DMS 273 treated with DMSO at 0.1 percent for 48 hours (cell line): ENCODE data around the gene PLCH1.

ENCODE experiments used
- DNase-seq: peaks from one replicate; lab custom pipeline; 2025; lab: John Stamatoyannopoulos, UW

Gene PLCH1

DNA sequence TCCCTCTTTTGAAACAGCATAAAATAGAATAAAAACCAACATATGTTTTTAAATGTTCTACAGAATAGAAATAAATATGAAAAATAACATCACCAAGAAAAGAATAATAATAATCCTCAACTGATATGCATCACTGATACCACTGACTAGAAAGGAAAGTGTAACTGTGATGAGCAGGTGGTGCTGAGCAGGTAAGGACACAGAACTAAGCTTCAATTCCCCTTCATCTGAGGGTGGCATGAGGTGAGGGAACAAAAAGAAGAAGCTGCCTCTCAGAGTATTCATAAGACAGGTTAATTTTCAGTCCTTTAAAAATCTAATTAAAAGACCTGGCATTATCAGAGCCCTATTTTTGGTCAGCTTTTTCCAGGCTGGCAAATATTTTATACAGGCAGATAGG is 216.3 kb downstream of the PLCH1 start:
- no peak for DNase-seq

DNA sequence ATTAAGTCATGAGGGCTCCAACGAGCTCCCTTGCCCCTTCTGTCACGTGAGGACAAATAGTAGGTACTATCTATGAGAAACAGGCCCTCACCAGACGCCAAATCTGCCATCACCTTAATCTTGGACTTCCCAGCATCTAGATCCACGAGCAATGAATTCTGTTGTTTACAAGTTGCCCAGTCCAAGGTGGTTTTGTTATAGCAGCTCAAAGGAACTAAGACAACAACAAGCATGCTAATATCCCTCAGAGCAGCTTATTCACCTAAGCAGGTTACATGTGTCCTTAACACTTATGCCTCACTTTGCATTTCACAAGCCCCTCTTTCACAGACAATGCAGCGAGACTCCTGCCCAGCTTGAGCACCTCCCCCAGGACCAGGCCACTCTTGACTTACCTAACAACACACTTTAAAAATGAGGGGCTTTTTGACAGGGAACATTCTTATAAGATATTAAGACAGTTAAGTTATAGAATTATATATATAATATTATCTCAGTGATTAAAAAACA is 219.5 kb downstream of the PLCH1 start:
- no peak for DNase-seq

DNA sequence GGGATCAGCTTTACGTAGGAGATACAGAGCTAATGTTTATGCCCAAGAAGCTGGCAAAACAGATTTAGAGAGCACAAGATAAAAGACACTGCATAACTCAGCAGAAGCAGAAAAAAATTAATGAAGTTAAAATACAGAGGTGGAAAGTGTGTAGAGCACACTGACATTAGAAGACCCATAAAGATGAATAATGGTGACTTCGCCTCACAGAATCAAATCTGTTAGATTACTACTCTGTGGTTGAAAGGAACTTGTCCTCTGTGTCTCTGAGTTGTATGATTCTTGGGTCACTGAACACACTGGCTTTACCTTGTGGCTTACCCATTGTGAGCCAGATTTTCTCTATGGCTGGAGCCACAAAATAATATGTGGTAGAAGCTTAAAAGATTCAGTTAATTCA is 224.4 kb downstream of the PLCH1 start:
- DNase-seq: no peak

DNA sequence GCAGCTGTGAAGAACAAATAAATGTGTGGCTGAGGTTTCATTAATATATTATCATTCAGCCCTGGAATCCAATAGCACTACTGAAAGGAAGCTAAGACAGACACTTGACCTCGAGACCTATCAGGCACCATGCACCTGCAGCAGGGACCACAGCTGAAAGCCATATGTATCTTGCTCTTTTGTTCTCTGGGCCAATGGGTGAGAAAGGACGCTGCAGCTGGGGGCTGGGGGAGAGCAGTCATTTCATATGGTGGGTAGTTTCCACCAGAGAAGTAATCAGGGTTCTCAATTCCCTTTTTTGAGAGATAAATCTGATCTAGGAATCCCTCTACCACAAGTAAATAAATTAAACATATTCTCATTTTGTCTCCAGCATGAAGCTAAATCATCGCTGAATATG is 225.8 kb downstream of the PLCH1 start:
- DNase-seq: no peak

DNA sequence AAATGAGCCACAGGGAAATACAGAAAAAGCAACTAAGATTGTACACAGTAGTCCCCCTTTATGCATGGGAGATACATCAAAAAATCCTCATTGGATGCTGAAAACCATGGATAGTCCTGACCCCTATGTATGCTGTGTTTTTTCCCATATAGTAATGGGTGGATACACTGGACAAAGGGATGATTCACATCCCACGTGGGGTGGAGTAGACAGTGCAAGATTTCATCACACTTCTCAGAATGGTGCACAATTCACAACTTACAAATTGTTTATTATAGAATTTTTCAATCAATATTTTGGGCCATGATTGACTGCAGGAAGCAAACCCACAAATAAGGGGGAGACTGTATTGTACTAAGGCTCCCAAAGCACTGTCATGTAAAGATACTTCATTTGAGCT is 227.0 kb downstream of the PLCH1 start:
- DNase-seq: no peak

DNA sequence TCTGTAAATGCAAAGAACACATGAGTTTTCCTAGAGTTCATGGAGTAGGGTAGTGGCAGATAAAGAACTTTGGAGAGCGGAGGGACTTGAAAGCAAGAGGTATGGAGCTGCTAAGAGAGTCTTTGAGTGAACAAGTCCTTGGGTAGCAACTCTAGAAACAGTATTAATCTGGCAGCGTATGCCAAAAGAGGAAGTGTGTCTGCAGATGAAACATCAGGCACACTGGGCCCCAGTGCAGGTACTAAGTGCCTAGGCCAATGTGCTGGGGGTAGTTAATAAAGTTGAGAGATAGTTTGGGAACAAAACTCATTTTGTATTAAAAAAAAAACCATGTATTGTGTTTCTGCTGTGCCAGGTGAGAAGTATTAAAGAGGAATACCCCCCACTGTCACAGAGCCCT is 228.4 kb downstream of the PLCH1 start:
- DNase-seq: no peak

DNA sequence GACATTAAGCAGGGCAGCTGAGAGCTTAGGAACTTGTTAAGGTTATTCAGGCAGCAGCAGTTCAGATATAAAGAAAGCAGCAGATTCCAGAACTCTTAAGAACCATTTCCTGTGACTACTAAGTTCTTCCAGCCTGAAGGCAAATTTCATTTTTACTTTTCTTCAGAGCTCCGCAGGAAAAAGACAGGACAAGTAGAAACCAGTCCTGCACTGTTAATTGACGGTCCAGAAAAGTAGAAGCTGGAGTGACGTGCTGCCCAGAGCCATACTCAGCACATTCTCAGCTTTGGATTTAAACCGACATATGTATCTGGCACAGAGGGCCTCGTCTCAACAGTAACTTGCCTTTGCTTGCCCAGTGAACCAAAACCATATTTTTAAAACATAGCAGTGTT is 232.0 kb downstream of the PLCH1 start:
- no peak for DNase-seq

DNA sequence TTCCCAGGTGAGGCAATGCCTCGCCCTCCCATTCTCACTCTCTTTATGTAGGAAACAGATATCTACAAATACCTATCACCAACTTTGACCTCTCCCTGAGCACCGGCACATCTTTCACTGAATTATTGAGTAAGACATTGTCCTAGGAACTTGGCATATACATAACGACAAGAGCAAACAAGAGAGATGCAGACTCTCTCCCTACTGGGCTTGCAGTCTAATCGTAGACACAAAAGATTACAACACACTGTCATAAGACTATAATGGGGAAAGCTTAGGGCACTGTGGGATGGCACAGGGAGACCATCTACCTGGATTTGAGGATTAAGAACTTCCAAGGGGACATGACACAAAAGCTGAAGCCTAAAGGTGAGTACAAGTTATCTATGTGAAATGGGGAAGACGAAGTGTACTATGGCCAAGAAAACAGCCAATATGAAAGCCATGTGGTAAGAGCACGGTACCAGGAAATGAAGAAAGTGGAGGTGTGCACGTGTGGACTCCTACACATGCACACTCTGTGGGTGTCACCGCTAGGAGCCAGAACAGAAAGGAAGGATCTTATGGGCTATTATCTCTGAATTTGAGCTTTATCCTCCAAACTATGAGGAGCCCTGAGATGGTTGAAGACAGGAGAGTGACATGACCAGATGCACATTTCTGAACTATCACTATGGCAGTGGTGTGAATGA is 232.6 kb downstream of the PLCH1 start:
- DNase-seq: no peak

DNA sequence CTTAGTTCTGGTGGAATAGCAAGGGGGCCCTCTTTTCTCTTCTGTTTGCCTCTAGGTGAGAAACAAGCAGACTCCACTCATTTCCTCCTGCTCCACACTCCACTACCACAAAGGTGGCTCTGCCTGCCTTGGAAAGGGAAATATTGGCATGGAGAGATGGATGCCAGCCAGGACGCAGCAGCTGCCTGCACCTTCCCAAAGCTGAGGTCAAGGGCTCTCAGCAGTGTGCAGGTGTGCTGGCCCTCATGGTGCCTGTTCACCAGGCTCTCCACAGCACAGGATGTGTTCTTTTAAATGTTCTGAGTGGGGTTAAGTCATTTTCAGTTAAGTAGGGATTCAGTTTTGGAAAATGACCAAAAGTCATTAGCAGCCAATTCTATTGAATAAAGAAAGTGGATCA is 240.2 kb downstream of the PLCH1 start:
- DNase-seq: no peak

DNA sequence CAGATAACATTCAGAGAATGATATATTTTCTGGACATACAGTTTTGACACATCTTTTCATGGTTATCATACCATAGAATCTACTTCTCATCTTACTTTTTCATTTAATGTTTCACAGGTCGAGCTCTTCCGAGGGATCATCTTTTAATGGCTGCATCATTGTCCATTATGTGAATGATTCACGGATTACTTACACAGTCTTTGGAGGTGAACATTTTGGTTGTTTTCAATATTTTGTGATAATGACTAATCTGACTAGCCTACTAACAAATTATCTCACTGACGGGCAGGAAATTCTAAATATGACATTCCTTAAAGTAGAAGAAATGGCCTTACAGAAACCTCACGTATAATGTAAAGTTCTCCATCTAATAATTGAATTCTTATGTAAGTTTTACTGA is 242.2 kb downstream of the PLCH1 start:
- DNase-seq: no peak

DNA sequence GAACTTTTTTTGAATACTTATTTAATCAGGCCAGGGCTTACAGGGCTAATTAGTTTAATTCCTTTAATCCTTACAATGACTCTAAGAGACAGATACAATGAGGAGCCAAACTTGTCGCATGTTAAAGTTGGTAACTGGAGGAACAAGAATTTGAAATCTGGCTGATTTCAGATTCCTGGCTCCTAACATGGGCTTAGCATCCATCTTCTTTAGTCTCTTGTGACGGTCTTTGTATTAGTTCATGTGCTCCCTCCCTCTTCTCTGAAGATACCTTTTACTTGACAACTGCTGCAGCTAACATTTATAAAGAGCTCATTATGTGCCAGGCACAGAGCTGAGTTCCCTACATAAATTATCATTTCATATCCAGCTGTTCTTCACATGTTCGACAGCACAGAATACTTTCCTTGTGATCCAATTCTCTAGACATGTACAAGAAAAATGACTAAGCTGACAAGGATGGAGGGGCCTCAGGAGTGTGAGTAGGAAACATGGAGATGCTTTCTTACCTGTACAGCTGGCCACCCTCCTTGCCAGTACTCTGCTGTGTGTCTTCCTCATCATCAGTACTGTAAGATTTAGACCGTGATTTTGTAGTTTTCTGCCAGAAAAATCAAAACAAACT is 244.6 kb downstream of the PLCH1 start:
- no peak for DNase-seq

DNA sequence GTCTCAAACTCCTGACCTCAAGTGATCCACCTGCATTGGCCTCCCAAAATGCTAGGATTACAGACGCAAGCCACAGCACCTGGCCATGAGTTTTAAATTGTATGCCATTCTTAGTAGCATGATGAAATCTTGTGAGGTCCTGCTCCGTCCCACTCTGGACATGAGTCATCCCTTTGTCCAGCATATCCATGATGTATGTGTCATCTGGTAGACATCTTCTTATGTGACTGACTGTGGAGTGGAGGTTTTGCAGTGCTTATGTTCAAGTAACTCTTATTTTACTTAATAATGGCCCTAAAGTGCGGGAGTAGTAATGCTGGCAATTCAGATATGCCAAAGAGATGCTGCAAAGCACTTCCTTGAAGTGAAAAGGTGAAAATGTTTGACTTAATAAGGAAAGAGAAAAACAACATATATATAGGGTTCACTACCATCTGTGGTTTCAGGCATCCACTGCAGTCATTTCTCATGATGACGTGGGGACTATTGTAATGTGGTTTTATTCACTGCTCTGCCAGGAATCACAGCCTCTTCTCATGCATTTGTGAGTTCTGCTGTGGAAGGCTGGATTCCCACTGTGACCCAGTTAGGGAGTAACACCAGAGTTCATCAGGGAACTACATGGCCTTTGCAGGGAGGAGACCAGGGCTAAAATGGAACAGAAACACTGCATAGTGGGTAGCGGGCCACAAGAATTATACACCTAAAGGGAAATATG is 246.8 kb downstream of the PLCH1 start:
- DNase-seq: no peak

DNA sequence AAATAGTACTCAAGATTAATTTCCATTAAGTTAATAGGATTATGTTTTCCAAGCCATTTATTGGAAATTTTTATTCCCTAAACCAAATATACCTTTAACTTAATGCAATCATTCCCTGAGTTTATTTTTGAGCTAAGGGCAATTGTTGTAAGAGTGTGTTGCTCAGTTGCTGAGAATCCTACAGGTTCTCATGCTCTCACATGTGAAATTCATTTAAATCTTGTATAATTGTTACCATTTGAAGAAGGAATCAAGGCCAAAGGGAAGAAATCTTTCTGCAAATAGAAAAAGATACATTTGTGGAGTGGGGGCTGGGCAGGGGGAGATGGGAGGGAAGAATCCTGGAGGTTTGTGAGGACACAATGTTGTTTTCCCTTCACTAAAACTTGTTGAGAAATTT is 248.7 kb downstream of the PLCH1 start:
- no peak for DNase-seq

DNA sequence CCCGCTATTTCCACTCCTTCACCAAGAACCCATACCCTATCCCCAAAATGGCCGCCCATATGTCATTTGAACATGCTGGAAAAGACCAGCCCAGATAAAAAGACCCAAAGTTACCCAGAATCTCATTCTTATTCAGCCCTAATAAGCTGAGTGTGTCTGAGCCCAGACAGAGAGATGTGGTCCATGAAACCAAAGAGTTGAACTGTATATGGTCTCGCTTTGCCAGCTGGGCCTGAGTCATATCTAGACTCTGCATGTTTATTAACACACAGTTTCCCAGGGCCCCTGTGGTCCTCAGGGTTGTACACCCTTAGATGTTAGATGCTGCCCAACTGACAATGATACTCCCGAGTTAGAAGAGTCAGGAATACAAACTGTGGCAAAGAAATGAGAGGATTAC is 249.5 kb downstream of the PLCH1 start:
- DNase-seq: no peak

DNA sequence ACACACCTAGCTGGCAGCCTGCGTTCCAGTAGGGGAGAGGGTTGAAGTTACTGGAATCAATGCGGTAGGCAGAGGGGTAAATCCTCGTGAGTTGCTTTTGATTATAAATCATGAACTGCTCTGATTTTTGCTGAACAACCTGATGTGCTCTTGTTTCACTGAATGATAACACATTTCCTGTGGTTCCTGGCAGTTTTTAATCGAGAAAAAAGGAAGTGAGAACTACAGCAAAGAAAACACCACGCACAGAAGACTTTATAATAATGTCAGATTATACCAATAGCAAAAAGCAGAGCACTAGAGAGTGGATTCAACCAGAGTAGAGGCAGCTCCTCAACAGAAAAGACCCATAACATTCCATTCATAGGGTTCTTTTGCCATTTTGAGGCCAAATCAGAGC is 250.5 kb downstream of the PLCH1 start:
- no peak for DNase-seq

DNA sequence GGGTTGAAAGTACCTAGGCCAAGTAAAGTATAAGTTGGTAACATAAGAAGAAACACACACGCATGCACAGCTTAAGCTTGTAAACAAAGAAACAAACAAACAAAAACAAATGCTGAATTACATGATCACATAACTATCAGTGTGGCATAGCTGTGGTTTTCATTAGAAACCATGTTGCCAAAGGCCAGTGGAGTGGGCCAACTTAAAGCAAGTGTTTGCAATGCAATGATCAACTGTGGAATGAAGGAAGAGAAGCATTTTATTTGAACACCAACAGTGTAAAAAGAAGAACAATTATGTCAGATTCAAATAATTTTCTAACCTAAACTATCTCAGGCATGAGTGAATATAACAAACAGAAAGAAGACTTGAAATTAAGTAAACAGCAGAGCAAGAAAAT is 252.0 kb downstream of the PLCH1 start:
- no peak for DNase-seq

DNA sequence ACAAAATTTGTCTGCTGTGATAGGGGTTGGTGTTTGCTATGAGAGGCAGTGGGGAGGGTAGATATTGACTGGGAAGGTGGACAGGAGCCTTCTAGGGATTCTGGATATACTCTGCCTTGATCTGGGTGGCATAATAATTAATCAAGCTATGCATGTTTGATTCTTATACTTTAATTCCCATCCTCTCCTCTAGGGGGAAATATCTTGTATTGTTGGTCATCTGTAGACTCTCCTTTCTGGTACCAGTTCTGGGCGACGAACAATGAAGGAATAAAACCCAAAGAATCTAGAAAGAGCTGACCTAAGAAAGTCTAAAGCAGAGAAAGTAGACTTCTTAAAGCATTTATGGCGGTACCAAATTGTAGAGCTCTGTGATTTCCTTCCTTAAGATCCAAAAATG is 253.2 kb downstream of the PLCH1 start:
- no peak for DNase-seq

DNA sequence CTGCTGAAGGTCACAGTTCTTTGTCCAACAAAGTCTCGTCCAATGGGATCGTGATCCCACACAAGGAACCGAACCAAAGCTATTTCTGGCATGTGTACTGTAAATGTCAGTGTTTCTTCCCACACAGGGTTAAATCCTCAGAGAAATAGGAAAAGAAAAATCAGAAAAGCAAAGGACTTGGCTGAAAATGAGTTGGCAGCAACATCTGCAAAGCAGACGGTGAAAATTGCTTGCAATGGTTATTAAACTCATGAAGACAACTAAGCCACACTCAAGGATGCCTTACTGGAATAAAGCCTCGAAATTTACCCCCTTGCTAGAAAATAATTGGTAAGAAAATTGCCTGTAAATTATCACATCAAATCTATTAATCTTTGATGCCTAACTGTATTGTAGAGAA is 256.2 kb downstream of the PLCH1 start:
- DNase-seq: no peak

DNA sequence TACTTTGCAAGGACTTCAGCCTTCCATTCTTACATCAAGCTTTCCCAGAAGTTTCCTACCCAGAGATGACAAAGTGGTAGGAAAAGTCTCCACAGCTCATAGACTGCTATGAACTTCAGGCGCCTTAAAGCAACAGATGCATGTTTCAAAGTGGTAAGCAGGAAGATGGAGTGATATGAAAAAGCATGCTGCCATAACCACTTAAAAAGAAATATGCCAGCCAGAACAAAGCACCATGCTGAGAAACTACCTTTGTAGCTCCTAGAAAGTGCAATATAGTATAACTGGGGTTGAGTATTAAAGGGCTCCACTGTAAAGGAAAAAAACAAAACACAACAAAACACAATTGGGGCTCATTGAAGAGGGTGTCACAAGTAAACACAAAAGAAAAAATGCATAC is 259.0 kb downstream of the PLCH1 start:
- no peak for DNase-seq

DNA sequence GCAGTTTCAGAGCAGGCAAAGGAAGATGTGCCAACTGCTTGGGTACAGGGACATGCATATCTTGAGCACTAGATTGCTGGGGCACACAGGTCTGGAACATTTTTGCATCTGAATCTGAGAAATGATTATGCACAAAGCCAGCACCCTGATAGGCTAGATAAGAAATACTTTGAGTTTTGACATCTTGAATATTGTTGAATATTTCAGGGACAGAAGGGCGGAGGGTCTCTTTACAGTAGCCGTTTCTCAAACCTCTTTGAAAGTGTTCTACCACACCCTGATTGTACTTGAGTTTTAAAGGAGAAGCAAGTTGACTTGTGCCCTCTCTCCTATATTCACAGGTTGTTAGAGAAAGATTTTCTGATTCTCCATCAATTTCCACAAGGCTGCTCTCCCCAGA is 263.3 kb downstream of the PLCH1 start:
- no peak for DNase-seq

DNA sequence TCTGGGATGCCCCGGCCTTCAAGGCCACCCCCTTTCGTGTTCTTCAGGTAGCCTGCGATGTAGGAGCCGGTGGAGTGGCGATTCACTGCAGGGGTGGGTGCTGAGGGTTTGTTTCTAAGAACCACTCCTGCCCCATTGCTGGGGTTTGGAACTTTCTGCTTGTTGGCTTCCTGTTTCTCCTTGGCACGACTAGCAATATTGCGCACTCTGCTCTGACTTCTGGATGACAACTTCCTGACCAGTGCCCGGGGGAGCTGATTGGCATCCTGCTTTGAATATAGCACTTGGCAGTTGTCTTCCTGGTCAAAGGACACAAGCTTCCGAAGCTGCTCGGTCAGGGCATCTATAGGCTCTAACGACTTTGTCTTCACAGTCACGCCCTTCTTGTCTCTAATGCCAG is 263.8 kb downstream of the PLCH1 start:
- no peak for DNase-seq

DNA sequence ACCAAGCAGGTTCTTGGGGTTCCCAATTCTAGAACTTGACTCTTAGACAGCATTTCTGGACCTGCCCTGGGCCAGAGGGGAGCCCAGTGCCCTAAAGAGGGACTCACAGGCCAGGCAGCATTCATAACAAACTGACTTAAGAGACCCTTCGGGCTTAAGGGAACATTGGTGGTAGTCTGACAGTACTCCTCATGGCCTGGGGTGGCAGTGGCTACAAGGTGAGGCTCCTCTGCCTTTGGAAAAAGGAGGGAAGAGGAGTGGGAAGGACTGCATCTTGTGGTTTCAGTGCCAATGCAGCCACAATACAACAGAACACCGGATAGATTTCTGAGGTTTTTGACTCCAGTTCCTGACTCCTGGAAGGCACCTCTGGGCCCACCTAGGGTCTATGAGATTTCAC is 279.2 kb downstream of the PLCH1 start:
- DNase-seq: no peak

DNA sequence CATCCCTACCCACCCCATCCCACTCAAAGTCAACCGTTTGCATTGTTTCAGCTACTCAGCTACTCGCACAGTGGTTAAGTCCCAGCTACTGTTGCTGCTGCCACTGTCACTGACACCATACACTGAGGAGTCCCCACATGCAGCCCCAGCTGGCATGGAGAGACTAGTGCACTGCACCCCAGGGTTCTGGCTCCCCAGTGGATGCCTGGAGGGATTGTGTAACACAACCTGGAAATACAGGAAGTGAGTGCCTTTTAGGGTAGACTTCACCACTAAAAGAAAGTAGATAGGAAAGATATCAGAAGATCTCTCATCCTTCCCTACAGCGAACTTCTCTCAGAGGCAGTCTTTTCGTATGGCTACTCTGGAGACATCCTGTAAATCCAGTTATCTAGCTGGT is 282.2 kb downstream of the PLCH1 start:
- DNase-seq: no peak
